Measurements from ENCODE around the gene NHLRC3. TPM values are rescaled to one million over a fixed set of nuclear protein-coding genes. Genes with fewer than 3 reads are reported as not detected.

Gene NHLRC3
- total RNA-seq, 4 donors from 2014 or later: 31.0 to 46.4 (median 38.5) TPM

DNA sequence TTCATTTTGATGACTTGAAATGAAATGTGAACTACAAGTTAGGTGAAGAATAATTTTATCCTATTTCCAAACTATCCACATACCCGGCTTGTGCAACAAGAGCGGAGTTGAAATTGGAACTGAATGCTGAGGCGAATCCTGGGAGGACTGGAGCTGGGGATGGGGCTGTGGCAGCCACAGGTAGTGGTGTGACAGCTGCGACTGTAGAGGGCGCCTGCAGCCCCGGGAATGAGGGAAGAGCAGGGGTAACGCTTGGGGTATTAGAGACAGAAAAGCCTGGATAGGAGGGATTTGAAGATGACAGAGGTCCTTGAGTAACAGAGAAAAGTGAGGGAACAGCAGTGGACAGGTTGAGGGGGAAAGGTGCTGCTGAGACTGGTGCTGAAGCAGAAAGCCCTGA is 25.6 kb upstream of the NHLRC3 start:
- H3K9me3 ChIP-seq: no peaks in the 10 kb centered on the region
- WGBS, 2 donors: 82 to 86% methylated on average over 7 of the region's 7 CpGs
- intact Hi-C loops (cut with DNase I): no loop called here
- TF ChIP-seq, protein P1, sequence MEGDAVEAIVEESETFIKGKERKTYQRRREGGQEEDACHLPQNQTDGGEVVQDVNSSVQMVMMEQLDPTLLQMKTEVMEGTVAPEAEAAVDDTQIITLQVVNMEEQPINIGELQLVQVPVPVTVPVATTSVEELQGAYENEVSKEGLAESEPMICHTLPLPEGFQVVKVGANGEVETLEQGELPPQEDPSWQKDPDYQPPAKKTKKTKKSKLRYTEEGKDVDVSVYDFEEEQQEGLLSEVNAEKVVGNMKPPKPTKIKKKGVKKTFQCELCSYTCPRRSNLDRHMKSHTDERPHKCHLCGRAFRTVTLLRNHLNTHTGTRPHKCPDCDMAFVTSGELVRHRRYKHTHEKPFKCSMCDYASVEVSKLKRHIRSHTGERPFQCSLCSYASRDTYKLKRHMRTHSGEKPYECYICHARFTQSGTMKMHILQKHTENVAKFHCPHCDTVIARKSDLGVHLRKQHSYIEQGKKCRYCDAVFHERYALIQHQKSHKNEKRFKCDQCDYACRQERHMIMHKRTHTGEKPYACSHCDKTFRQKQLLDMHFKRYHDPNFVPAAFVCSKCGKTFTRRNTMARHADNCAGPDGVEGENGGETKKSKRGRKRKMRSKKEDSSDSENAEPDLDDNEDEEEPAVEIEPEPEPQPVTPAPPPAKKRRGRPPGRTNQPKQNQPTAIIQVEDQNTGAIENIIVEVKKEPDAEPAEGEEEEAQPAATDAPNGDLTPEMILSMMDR (IDR thresholded peaks at IDR 0.05): no peak
- TF ChIP-seq POLR2A (IDR thresholded peaks at IDR 0.05): no peak
- no peak overlapping the region for H3K4me3 ChIP-seq (replicated peaks in 1 of 3)
- peaks cover 50 to 51% of the 10 kb centered on the region in 2 donors for H3K36me3 ChIP-seq
- H3K27me3 ChIP-seq: no peaks in the 10 kb centered on the region
- H3K4me1 ChIP-seq: no peaks in the 10 kb centered on the region
- no peak overlapping the region for H3K27ac ChIP-seq
- DNase-seq: no peak

DNA sequence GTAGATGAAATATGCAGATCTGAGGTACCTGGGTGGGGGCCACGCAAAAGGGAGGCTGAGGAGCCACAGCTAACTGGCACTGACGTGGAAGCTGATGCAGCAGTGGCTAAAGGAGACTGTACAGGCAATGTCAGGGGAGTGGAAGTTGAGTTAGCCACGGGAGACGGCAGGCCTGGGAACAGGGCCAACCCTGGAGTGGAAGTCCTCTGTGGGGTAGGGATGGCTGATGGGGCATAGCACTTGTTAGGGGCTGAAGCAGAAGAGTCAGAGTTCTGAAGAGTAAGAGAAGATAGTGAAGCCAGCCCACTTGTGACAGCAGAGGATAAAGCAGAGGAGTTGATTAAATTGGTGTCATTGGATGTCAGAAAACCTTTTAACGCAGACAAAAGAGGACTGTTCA is 24.8 kb upstream of the NHLRC3 start:
- WGBS, 2 donors: 80 to 84% methylated on average over 5 of the region's 5 CpGs
- Histone ChIP-seq H3K4me1 (no peaks in the 10 kb centered on the region), H3K27me3 (no peaks in the 10 kb centered on the region), H3K36me3 (peaks cover 48 to 55% of the 10 kb centered on the region in 2 donors), H3K9me3 (no peaks in the 10 kb centered on the region), H3K27ac (no peak overlapping the region), H3K4me3 (replicated peaks in 1 of 3) (no peak overlapping the region)
- DNase-seq: no peak
- intact Hi-C loops (cut with DNase I): no loop called here
- TF ChIP-seq POLR2A (IDR thresholded peaks at IDR 0.05): no peak
- TF ChIP-seq, protein P1 (IDR thresholded peaks at IDR 0.05): no peak

DNA sequence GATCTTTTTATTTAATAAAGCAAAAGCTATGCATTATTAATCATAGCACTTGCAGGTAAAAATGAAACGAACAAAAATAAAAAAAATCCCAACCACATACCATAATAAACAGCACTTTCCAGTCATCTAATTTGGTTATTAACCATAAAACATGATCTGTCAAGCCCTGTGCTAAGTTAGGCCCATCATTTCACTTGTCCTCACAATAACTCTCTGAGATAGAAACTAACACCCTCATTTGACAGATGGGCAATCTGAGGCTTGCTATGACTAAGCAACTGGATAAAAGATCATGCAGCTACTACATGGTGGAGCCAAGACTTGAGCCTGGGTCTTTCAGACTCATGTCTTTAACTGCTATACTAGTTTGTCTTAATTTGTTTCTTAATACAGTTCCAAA is 22.2 kb upstream of the NHLRC3 start:
- no peak for DNase-seq
- no peaks in the 10 kb centered on the region for H3K4me1 ChIP-seq
- H3K27me3 ChIP-seq: no peaks in the 10 kb centered on the region
- intact Hi-C loops (cut with DNase I): no loop called here
- no peaks in the 10 kb centered on the region for H3K9me3 ChIP-seq
- 83 to 92% methylated on average over 1 of the region's 1 CpG for WGBS, 2 donors
- no peak overlapping the region for H3K27ac ChIP-seq
- H3K36me3 ChIP-seq: peaks cover 45 to 49% of the 10 kb centered on the region in 2 donors
- TF ChIP-seq, protein P1 (IDR thresholded peaks at IDR 0.05): no peak
- no peak for TF ChIP-seq POLR2A (IDR thresholded peaks at IDR 0.05)
- no peak overlapping the region for H3K4me3 ChIP-seq (replicated peaks in 1 of 3)

DNA sequence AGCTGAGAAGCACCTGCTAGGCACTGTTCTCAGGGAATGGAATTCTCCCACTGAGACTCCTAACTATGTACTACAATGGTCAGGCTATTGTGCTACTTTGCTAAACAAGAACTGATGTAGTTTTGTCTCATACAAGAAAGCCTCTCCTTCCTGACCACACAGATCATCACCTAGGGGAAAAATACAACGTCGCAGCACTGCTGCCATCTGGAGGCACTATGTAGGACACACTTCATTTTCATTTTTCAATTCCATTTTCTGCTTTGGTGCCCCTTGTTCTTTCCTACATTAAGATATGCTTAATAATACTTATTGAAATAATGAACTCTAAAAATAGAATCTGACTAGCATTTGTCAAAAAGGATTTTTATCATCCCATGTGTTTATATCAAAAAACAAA is 21.5 kb upstream of the NHLRC3 start:
- intact Hi-C loops (cut with DNase I): no loop called here

DNA sequence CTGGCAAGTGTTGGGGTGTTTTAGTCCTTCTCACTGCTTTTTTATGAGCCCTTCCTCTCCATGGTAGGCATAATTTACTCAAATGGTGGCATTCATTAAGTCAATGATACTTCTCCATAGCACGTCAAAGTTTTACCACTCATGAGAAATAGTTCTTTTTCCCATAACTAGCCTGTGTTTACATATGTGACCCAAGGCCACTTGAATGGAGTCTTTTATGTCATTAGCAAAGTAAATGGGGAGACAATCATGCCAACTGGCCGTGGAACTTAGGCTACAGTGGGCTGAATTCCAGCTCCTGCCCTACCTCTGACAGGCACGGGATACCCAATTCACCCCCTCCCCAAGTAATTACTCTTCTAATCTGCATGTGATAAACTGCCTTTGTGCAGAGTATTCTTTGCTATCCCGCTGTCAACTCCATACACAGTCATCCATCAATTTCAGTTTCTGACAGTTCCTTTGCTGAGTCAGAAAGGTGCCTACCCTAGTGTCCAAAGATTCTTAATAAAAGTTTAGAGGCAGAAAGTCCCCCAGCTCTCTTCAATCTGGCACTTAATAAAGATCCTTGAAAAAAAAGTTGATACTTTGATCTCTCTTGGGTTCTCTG is 17.3 kb upstream of the NHLRC3 start:
- DNase-seq: no peak
- no peaks in the 10 kb centered on the region for H3K9me3 ChIP-seq
- no peaks in the 10 kb centered on the region for H3K27me3 ChIP-seq
- no peak overlapping the region for H3K27ac ChIP-seq
- no peak for TF ChIP-seq POLR2A (IDR thresholded peaks at IDR 0.05)
- TF ChIP-seq, protein P1 (IDR thresholded peaks at IDR 0.05): no peak
- WGBS, 2 donors: 85 to 89% methylated on average over 4 of the region's 4 CpGs
- peaks cover 21 to 36% of the 10 kb centered on the region in 2 donors for H3K36me3 ChIP-seq
- no peak overlapping the region for H3K4me3 ChIP-seq (replicated peaks in 1 of 3)
- intact Hi-C loops (cut with DNase I): no loop called here
- peaks cover 0 to 15% of the 10 kb centered on the region in 2 donors for H3K4me1 ChIP-seq

More for the DNA sequence above, 21.5 kb upstream of the NHLRC3 start:
- H3K27ac ChIP-seq: no peak overlapping the region
- no peak for DNase-seq
- 26 to 27% methylated on average over 2 of the region's 2 CpGs for WGBS, 2 donors
- H3K4me3 ChIP-seq (replicated peaks in 1 of 3): no peak overlapping the region
- H3K27me3 ChIP-seq: no peaks in the 10 kb centered on the region
- H3K9me3 ChIP-seq: no peaks in the 10 kb centered on the region
- peaks cover 38 to 42% of the 10 kb centered on the region in 2 donors for H3K36me3 ChIP-seq
- no peaks in the 10 kb centered on the region for H3K4me1 ChIP-seq
- no peak for TF ChIP-seq POLR2A (IDR thresholded peaks at IDR 0.05)
- TF ChIP-seq, protein P1 (IDR thresholded peaks at IDR 0.05): peak in 1 of 6 experiments; percentile 23

Measured in thyroid gland (tissue), 4 donors.